ENCODE measurements around the gene SLC35F3. TPM values are rescaled to one million over a fixed set of nuclear protein-coding genes. Genes with fewer than 3 reads are reported as not detected.

SLC35F3 gene
- total RNA-seq, 1 donor from 2014 or later, result 0.36 TPM

- TF ChIP-seq CTCF (IDR thresholded peaks at IDR 0.05; ENCODE audit: unreplicated experiment), result no peak
- Mint-ChIP-seq H3K27me3 (ENCODE audit: unreplicated experiment) (peaks cover 5% of the 10 kb centered on the region), H3K4me3 (ENCODE audit: unreplicated experiment) (no peak overlapping the region)
Measured at GRCh38 chr1:234322097-234322496, 417.6 kb downstream of the SLC35F3 start.

GRCh38 chr1:234322979-234323378 is 418.5 kb downstream of the SLC35F3 start:
- no peak overlapping the region for H3K4me3 Mint-ChIP-seq (ENCODE audit: unreplicated experiment)
- no peak overlapping the region for H3K27ac Mint-ChIP-seq (ENCODE audit: unreplicated experiment)
- H3K36me3 Mint-ChIP-seq (ENCODE audit: low read depth, unreplicated experiment), result no peaks in the 10 kb centered on the region
- DNase-seq (ENCODE audit: low spot score), result peak; percentile 79
- H3K27me3 Mint-ChIP-seq (ENCODE audit: unreplicated experiment), result peaks cover 3% of the 10 kb centered on the region
- H3K9me3 Mint-ChIP-seq (ENCODE audit: unreplicated experiment), result no peaks in the 10 kb centered on the region
- H3K4me1 Mint-ChIP-seq (ENCODE audit: unreplicated experiment), result peaks cover 9% of the 10 kb centered on the region
- TF ChIP-seq CTCF (IDR thresholded peaks at IDR 0.05; ENCODE audit: unreplicated experiment), result peak; percentile 61

More at GRCh38 chr1:234322097-234322496, 417.6 kb downstream of the SLC35F3 start:
- Mint-ChIP-seq H3K36me3 (ENCODE audit: low read depth, unreplicated experiment) (no peaks in the 10 kb centered on the region), H3K9me3 (ENCODE audit: unreplicated experiment) (no peaks in the 10 kb centered on the region), H3K27ac (ENCODE audit: unreplicated experiment) (no peak overlapping the region), H3K4me1 (ENCODE audit: unreplicated experiment) (peaks cover 18% of the 10 kb centered on the region)
- no peak for DNase-seq (ENCODE audit: low spot score)

- Mint-ChIP-seq H3K4me1 (ENCODE audit: unreplicated experiment) (peaks cover 6% of the 10 kb centered on the region), H3K36me3 (ENCODE audit: low read depth, unreplicated experiment) (no peaks in the 10 kb centered on the region), H3K27me3 (ENCODE audit: unreplicated experiment) (no peaks in the 10 kb centered on the region), H3K9me3 (ENCODE audit: unreplicated experiment) (no peaks in the 10 kb centered on the region), H3K4me3 (ENCODE audit: unreplicated experiment) (no peak overlapping the region), H3K27ac (ENCODE audit: unreplicated experiment) (no peak overlapping the region)
- DNase-seq (ENCODE audit: low spot score), result no peak
- TF ChIP-seq CTCF (IDR thresholded peaks at IDR 0.05; ENCODE audit: unreplicated experiment), result no peak
Measured at GRCh38 chr1:234324821-234325220, 420.3 kb downstream of the SLC35F3 start.

- Mint-ChIP-seq H3K4me3 (ENCODE audit: unreplicated experiment) (no peak overlapping the region), H3K27ac (ENCODE audit: unreplicated experiment) (no peak overlapping the region)
Measured at GRCh38 chr1:234325878-234326496, 421.5 kb downstream of the SLC35F3 start.

More at GRCh38 chr1:234325878-234326496, 421.5 kb downstream of the SLC35F3 start:
- no peak for DNase-seq (ENCODE audit: low spot score)
- Mint-ChIP-seq H3K36me3 (ENCODE audit: low read depth, unreplicated experiment) (no peaks in the 10 kb centered on the region), H3K27me3 (ENCODE audit: unreplicated experiment) (no peaks in the 10 kb centered on the region), H3K4me1 (ENCODE audit: unreplicated experiment) (peaks cover 6% of the 10 kb centered on the region), H3K9me3 (ENCODE audit: unreplicated experiment) (no peaks in the 10 kb centered on the region)
- TF ChIP-seq CTCF (IDR thresholded peaks at IDR 0.05; ENCODE audit: unreplicated experiment), result no peak
